OCI-LY1 (cell line): ENCODE results near the gene MLLT3.

Experiments used
- H2AFZ ChIP-seq: fragments of 200-600 bp; sonication (generic), shearing (Covaris generic); 2 replicates; pipeline ENCODE4 v1.6.0; 2014; ENCODE audit warnings: antibody characterized with exemption, mild to moderate bottlenecking, low read length
- H3F3A ChIP-seq: fragments of 200-600 bp; sonication (generic), shearing (Covaris generic); 2 replicates; pipeline ENCODE4 v1.6.0; 2014; ENCODE audit warnings: mild to moderate bottlenecking, antibody characterized with exemption, low read length, moderate library complexity; ENCODE audit not compliant: insufficient read depth
- H3K27ac ChIP-seq: fragments of 200-600 bp; sonication (generic); 2 replicates; pipeline ENCODE4 v1.5.1; 2014; ENCODE audit warnings: low read length, mixed run types, mild to moderate bottlenecking, low read depth; ENCODE audit not compliant: poor library complexity, severe bottlenecking
- H3K27me3 ChIP-seq: fragments of 200-600 bp; sonication (generic); 2 replicates; pipeline ENCODE4 v1.6.0; 2014; ENCODE audit warnings: antibody characterized with exemption, mild to moderate bottlenecking, low read length, moderate library complexity; ENCODE audit not compliant: insufficient read depth
- H3K36me3 ChIP-seq: fragments of 200-600 bp; sonication (generic); 2 replicates; pipeline ENCODE4 v1.6.1; 2014; ENCODE audit warnings: mild to moderate bottlenecking, antibody characterized with exemption, low read length, moderate library complexity, mixed read lengths; ENCODE audit not compliant: insufficient read depth
- H3K4me1 ChIP-seq: fragments of 200-600 bp; sonication (generic); 2 replicates; pipeline ENCODE4 v1.5.1; 2014; ENCODE audit warnings: mild to moderate bottlenecking, low read length, moderate library complexity; ENCODE audit not compliant: insufficient read depth, severe bottlenecking
- H3K4me2 ChIP-seq: fragments of 200-600 bp; sonication (generic), shearing (Covaris generic); 2 replicates; pipeline ENCODE4 v1.6.1; 2014; ENCODE audit warnings: low read length
- H3K4me3 ChIP-seq: fragments of 200-600 bp; sonication (generic); 2 replicates; pipeline ENCODE4 v1.5.1; 2014; ENCODE audit warnings: low read length, low read depth, mild to moderate bottlenecking, mixed read lengths; ENCODE audit not compliant: poor library complexity, severe bottlenecking
- H3K79me2 ChIP-seq: fragments of 200-600 bp; shearing (Covaris generic); 2 replicates; pipeline ENCODE4 v1.6.1; 2016; ENCODE audit warnings: mixed run types, low read length, mixed read lengths; ENCODE audit not compliant: insufficient read depth
- H3K9ac ChIP-seq: fragments of 200-600 bp; sonication (generic), shearing (Covaris generic); 2 replicates; pipeline ENCODE4 v1.6.1; 2014; ENCODE audit warnings: mild to moderate bottlenecking, low read length, mixed read lengths
- H3K9me2 ChIP-seq: fragments of 200-600 bp; sonication (generic), shearing (Covaris generic); 2 replicates; pipeline ENCODE4 v1.6.1; 2014; ENCODE audit warnings: low read depth, mild to moderate bottlenecking, low read length, mixed read lengths
- H3K9me3 ChIP-seq: fragments of 200-600 bp; shearing (Covaris generic); 2 replicates; pipeline ENCODE4 v1.6.1; 2014; ENCODE audit warnings: low read length, mixed read lengths
- H4K20me1 ChIP-seq: fragments of 200-600 bp; sonication (generic), shearing (Covaris generic); 2 replicates; pipeline ENCODE4 v1.6.0; 2016; ENCODE audit warnings: mild to moderate bottlenecking, low read length; ENCODE audit not compliant: insufficient read depth
- EZH2 ChIP-seq: fragments of 200-600 bp; sonication (generic), shearing (Covaris generic); IDR thresholded peaks from 2 replicates; pipeline ENCODE4 v1.8.0; 2017; ENCODE audit warnings: borderline replicate concordance, mixed run types, mild to moderate bottlenecking, antibody characterized with exemption, low read length, moderate library complexity, mixed read lengths
- TF ChIP-seq, protein P1 (sequence below): fragments of 200-600 bp; sonication (generic), shearing (Covaris generic); IDR thresholded peaks from 2 replicates; pipeline ENCODE4 v1.5.1; 2017; ENCODE audit warnings: mild to moderate bottlenecking, antibody characterized with exemption, low read length, moderate library complexity, mixed read lengths

The MLLT3 gene

DNA sequence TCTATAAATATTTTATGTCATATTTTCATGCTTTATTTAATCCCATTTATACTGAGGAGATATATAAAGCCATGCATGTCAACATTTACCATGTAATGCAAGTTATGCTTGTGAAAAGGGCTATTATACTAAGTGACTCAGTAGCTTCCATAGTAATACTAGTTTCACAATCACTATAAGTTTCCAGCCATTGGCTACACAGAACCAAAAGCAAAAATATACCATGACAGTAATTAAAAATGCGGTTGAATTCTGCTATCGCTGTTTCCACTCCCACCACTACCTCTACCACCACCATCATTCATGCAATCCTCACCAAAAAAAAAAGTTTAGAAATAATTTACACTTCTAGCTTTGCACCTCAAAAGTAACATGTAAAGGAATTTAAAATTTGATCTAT lies 60.2 kb downstream of the MLLT3 start:
- H3K36me3 ChIP-seq = no peaks in the 10 kb centered on the region
- no peaks in the 10 kb centered on the region for H3K9me2 ChIP-seq
- peaks cover 7% of the 10 kb centered on the region; the same call in 1 of the 2 replicates for H4K20me1 ChIP-seq
- no peaks in the 10 kb centered on the region for H3K27me3 ChIP-seq
- H3K4me1 ChIP-seq = no peaks in the 10 kb centered on the region
- no peak overlapping the region for H2AFZ ChIP-seq
- H3K9me3 ChIP-seq = no peaks in the 10 kb centered on the region
- H3K4me2 ChIP-seq = no peak overlapping the region
- no peak for TF ChIP-seq EZH2
- TF ChIP-seq, protein P1, sequence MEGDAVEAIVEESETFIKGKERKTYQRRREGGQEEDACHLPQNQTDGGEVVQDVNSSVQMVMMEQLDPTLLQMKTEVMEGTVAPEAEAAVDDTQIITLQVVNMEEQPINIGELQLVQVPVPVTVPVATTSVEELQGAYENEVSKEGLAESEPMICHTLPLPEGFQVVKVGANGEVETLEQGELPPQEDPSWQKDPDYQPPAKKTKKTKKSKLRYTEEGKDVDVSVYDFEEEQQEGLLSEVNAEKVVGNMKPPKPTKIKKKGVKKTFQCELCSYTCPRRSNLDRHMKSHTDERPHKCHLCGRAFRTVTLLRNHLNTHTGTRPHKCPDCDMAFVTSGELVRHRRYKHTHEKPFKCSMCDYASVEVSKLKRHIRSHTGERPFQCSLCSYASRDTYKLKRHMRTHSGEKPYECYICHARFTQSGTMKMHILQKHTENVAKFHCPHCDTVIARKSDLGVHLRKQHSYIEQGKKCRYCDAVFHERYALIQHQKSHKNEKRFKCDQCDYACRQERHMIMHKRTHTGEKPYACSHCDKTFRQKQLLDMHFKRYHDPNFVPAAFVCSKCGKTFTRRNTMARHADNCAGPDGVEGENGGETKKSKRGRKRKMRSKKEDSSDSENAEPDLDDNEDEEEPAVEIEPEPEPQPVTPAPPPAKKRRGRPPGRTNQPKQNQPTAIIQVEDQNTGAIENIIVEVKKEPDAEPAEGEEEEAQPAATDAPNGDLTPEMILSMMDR = no peak
- H3K9ac ChIP-seq = no peak overlapping the region
- H3K4me3 ChIP-seq = no peak overlapping the region
- no peaks in the 10 kb centered on the region for H3K79me2 ChIP-seq
- no peaks in the 10 kb centered on the region for H3F3A ChIP-seq
- no peak overlapping the region for H3K27ac ChIP-seq

DNA sequence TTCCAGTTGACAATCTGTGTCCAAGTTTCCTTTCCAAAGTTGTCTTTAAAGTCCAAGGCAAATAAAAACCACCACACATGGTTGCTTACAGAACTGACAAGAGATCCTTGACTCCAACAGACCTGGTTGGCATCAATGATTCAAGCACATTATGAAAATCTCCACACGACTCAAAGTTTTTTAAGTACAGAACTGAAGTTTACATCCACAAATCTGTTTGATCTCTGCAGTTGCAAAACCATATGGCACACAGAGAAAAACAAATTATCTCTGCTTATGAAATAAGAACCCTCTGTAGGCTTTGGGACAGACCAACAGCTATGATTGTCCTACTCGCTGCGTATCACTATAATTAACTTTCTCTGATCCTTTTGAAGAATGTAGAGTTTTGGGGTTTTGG lies 60.8 kb downstream of the MLLT3 start:
- H4K20me1 ChIP-seq = peaks cover 7% of the 10 kb centered on the region; the same call in 1 of the 2 replicates
- H3K27ac ChIP-seq = no peak overlapping the region
- TF ChIP-seq, protein P1 = no peak
- no peak for TF ChIP-seq EZH2
- H3K4me1 ChIP-seq = no peaks in the 10 kb centered on the region
- no peaks in the 10 kb centered on the region for H3F3A ChIP-seq
- no peak overlapping the region for H3K4me3 ChIP-seq
- H3K36me3 ChIP-seq = no peaks in the 10 kb centered on the region
- H3K79me2 ChIP-seq = no peaks in the 10 kb centered on the region
- H3K9me2 ChIP-seq = no peaks in the 10 kb centered on the region
- no peaks in the 10 kb centered on the region for H3K9me3 ChIP-seq
- H3K4me2 ChIP-seq = no peak overlapping the region
- H3K27me3 ChIP-seq = no peaks in the 10 kb centered on the region
- H3K9ac ChIP-seq = no peak overlapping the region
- no peak overlapping the region for H2AFZ ChIP-seq

DNA sequence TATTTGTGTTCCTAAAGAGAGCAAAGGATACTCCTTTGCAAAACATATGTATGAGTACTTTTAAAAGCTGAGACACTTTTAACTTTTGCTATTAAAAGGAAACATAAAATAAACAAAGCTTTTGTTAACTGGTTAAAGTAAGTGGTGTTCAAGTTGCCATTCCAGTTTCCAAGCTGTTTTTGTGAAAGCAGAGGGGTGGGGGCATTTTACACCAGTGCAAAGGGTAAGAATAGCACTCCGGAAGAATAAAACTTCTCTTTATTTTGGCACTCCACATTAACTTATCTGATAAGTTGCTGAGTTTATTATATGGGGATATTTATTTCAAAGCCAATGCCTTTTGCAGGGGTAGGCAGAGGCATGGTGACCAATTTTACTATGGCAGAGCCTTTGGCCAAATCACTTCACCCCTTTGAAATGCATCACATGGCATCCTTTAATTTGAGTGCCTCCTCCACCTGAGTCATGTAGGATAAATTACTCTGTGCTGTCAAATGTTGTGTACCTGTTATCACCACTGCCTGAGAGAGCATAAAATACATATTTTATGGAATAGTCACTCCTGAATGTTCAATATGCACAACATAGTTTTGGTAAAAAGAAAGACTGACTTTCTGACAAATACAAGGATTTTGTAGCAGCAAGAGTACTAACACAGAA lies 62.9 kb downstream of the MLLT3 start:
- no peaks in the 10 kb centered on the region for H3K9me3 ChIP-seq
- no peaks in the 10 kb centered on the region for H3K27me3 ChIP-seq
- H4K20me1 ChIP-seq = peaks cover 7% of the 10 kb centered on the region; the same call in 1 of the 2 replicates
- H3K9ac ChIP-seq = no peak overlapping the region
- no peak overlapping the region for H2AFZ ChIP-seq
- no peaks in the 10 kb centered on the region for H3K79me2 ChIP-seq
- H3K27ac ChIP-seq = no peak overlapping the region
- no peaks in the 10 kb centered on the region for H3K9me2 ChIP-seq
- H3K36me3 ChIP-seq = no peaks in the 10 kb centered on the region
- H3K4me3 ChIP-seq = no peak overlapping the region
- H3K4me2 ChIP-seq = no peak overlapping the region
- TF ChIP-seq, protein P1 = no peak
- no peak for TF ChIP-seq EZH2
- no peaks in the 10 kb centered on the region for H3F3A ChIP-seq
- H3K4me1 ChIP-seq = no peaks in the 10 kb centered on the region
